Fibroblast of lung (primary cell): Measurements from ENCODE around the gene PHRF1.

Experiments
- EZH2 ChIP-seq: IDR thresholded peaks from 2 replicates; pipeline ENCODE4 v1.5.1; 2012; ENCODE audit warnings: low read length, control low read depth, mild to moderate bottlenecking; ENCODE audit errors: missing control alignments
- TF ChIP-seq, protein P1 (sequence below), 2 donors: IDR thresholded peaks in 1 of 2; conservative IDR thresholded peaks in 1 of 2; 1 replicate in 1 of 2; 2 replicates in 1 of 2; pipeline ENCODE4 v1.5.1; 2011 to 2012; ENCODE audit warnings: low read length in 2 of 2, control low read depth in 1 of 2, inconsistent platforms in 1 of 2, low read depth in 1 of 2, mild to moderate bottlenecking in 1 of 2

DNA sequence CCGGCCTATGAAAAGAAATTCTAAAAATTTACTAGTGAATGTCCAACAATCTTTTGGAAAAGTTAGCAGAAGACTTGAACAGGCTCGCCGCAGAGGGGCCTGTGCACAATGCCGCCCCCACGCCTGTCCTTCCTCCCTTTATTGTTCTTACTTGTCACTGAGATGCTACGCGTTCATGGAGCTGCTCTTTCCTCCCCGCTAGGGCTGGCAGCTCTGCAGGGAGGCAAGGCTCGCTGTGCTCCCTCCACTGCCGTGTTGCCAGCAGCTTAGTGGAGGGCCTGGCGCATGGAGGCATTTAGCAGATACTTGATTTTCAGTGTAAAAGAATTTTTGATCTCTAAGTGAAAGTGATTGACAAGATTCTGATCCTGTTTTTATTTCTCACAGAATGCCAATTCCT lies 14.7 kb downstream of the PHRF1 start:
- TF ChIP-seq, protein P1, sequence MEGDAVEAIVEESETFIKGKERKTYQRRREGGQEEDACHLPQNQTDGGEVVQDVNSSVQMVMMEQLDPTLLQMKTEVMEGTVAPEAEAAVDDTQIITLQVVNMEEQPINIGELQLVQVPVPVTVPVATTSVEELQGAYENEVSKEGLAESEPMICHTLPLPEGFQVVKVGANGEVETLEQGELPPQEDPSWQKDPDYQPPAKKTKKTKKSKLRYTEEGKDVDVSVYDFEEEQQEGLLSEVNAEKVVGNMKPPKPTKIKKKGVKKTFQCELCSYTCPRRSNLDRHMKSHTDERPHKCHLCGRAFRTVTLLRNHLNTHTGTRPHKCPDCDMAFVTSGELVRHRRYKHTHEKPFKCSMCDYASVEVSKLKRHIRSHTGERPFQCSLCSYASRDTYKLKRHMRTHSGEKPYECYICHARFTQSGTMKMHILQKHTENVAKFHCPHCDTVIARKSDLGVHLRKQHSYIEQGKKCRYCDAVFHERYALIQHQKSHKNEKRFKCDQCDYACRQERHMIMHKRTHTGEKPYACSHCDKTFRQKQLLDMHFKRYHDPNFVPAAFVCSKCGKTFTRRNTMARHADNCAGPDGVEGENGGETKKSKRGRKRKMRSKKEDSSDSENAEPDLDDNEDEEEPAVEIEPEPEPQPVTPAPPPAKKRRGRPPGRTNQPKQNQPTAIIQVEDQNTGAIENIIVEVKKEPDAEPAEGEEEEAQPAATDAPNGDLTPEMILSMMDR (conservative IDR thresholded peaks at IDR 0.05 in 1 of 2, IDR thresholded peaks at IDR 0.05 in 1 of 2; ENCODE audit: low read depth in 1 of 2, low read length in 2 of 2): no peak
- TF ChIP-seq EZH2: no peak
